ENCODE data around the gene MRTFA.

MRTFA gene

DNA sequence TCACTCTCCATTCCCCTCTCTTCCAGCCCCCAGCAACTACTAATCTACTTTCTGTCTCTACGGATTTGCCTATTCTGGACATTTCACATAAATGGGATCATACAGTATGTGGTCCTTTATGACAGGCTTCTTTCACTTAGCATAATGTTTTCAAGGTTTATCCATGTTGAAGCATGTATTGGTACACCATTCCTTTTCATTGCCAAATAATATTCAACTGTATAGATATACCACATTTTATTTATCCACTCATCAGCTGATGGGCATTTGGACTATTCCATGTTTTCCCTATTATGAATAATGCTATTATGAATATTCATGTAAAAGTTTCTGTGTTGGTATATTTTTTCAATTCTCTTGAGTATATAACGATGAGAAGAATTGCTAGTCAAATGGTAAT, 54.5 kb downstream of the MRTFA start:
- H3K36me3 ChIP-seq (ENCODE audit: insufficient read depth, low read length): no peaks in the 10 kb centered on the region
- no peak overlapping the region for H3K27ac ChIP-seq (ENCODE audit: low read depth, low read length)
- H3K79me2 ChIP-seq (ENCODE audit: control insufficient read depth, insufficient read depth, low read length, unreplicated experiment): peaks cover 10% of the 10 kb centered on the region
- H3K27me3 ChIP-seq (ENCODE audit: insufficient read depth, low read length): no peaks in the 10 kb centered on the region
- peaks cover 2% of the 10 kb centered on the region for H3K4me1 ChIP-seq (ENCODE audit: control insufficient read depth, insufficient read depth, low read length, unreplicated experiment)
- H3K4me3 ChIP-seq (ENCODE audit: low read depth, low read length): no peak overlapping the region
- no peak overlapping the region for H2AFZ ChIP-seq (ENCODE audit: low read length, unreplicated experiment)

GRCh38 chr22:40580631-40581030, 55.9 kb downstream of the MRTFA start:
- H3K4me1 ChIP-seq (ENCODE audit: control insufficient read depth, insufficient read depth, low read length, unreplicated experiment): peaks cover 2% of the 10 kb centered on the region
- no peak overlapping the region for H3K27ac ChIP-seq (ENCODE audit: low read depth, low read length)
- H3K36me3 ChIP-seq (ENCODE audit: insufficient read depth, low read length): no peaks in the 10 kb centered on the region
- no peak overlapping the region for H3K4me3 ChIP-seq (ENCODE audit: low read depth, low read length)
- no peak overlapping the region for H2AFZ ChIP-seq (ENCODE audit: low read length, unreplicated experiment)
- no peaks in the 10 kb centered on the region for H3K27me3 ChIP-seq (ENCODE audit: insufficient read depth, low read length)
- peaks cover 7% of the 10 kb centered on the region for H3K79me2 ChIP-seq (ENCODE audit: control insufficient read depth, insufficient read depth, low read length, unreplicated experiment)

DNA sequence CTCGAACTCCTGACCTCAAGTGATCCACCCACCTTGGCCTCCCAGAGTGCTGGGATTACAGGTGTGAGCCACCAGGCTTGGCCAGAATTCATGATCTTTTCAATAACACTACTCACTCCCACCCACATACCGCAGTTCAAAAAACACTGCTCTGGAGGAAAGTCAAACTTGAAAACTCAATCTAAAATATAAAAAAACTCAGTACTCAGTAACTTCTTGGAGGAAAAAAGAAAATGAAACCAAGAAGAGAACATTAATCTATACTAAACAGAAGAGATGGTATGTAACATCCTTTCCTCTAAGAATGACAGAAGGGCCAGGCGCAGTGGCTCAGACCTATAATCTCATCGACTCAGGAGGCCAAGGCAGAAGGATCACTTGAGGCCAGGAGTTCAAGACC, 58.3 kb downstream of the MRTFA start:
- peaks cover 7% of the 10 kb centered on the region for H3K79me2 ChIP-seq (ENCODE audit: control insufficient read depth, insufficient read depth, low read length, unreplicated experiment)
- no peaks in the 10 kb centered on the region for H3K27me3 ChIP-seq (ENCODE audit: insufficient read depth, low read length)
- H3K4me3 ChIP-seq (ENCODE audit: low read depth, low read length): no peak overlapping the region
- no peak overlapping the region for H3K27ac ChIP-seq (ENCODE audit: low read depth, low read length)
- H3K4me1 ChIP-seq (ENCODE audit: control insufficient read depth, insufficient read depth, low read length, unreplicated experiment): peaks cover 2% of the 10 kb centered on the region
- no peaks in the 10 kb centered on the region for H3K36me3 ChIP-seq (ENCODE audit: insufficient read depth, low read length)
- no peak overlapping the region for H2AFZ ChIP-seq (ENCODE audit: low read length, unreplicated experiment)

GRCh38 chr22:40572976-40573375, 63.5 kb downstream of the MRTFA start:
- Histone ChIP-seq H3K36me3 (ENCODE audit: insufficient read depth, low read length) (no peaks in the 10 kb centered on the region), H2AFZ (ENCODE audit: low read length, unreplicated experiment) (no peak overlapping the region), H3K79me2 (ENCODE audit: control insufficient read depth, insufficient read depth, low read length, unreplicated experiment) (peaks cover 4% of the 10 kb centered on the region)

DNA sequence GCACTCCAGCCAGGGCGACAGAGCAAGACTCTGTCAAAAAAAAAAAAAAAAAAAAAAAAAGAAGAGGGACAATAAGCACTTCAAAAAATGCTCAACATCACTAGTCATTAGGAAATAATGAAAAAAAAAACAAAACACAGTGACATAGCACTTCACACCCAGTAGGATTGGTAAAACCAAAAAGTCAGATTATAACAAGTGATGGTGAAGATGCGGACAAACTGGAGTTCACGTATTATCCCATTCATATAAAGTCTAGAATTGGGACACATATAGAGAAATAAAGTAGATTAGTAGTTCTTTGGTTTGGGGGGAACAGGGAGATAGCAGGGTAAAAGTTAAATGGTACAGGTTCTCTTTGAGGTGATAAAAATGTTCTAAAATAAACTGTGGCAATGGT, 64.6 kb downstream of the MRTFA start:
- Histone ChIP-seq H3K27ac (ENCODE audit: low read depth, low read length) (no peak overlapping the region), H3K4me1 (ENCODE audit: control insufficient read depth, insufficient read depth, low read length, unreplicated experiment) (peaks cover 6% of the 10 kb centered on the region), H3K27me3 (ENCODE audit: insufficient read depth, low read length) (no peaks in the 10 kb centered on the region), H3K36me3 (ENCODE audit: insufficient read depth, low read length) (no peaks in the 10 kb centered on the region), H3K4me3 (ENCODE audit: low read depth, low read length) (no peak overlapping the region), H3K79me2 (ENCODE audit: control insufficient read depth, insufficient read depth, low read length, unreplicated experiment) (peaks cover 4% of the 10 kb centered on the region), H2AFZ (ENCODE audit: low read length, unreplicated experiment) (no peak overlapping the region)

More at GRCh38 chr22:40572976-40573375, 63.5 kb downstream of the MRTFA start:
- Histone ChIP-seq H3K27ac (ENCODE audit: low read depth, low read length) (no peak overlapping the region), H3K27me3 (ENCODE audit: insufficient read depth, low read length) (no peaks in the 10 kb centered on the region), H3K4me3 (ENCODE audit: low read depth, low read length) (no peak overlapping the region), H3K4me1 (ENCODE audit: control insufficient read depth, insufficient read depth, low read length, unreplicated experiment) (no peaks in the 10 kb centered on the region)

- Histone ChIP-seq H3K4me1 (ENCODE audit: control insufficient read depth, insufficient read depth, low read length, unreplicated experiment) (peaks cover 7% of the 10 kb centered on the region), H2AFZ (ENCODE audit: low read length, unreplicated experiment) (no peak overlapping the region), H3K36me3 (ENCODE audit: insufficient read depth, low read length) (no peaks in the 10 kb centered on the region), H3K27me3 (ENCODE audit: insufficient read depth, low read length) (no peaks in the 10 kb centered on the region), H3K27ac (ENCODE audit: low read depth, low read length) (no peak overlapping the region), H3K79me2 (ENCODE audit: control insufficient read depth, insufficient read depth, low read length, unreplicated experiment) (peaks cover 7% of the 10 kb centered on the region), H3K4me3 (ENCODE audit: low read depth, low read length) (no peak overlapping the region)
Measured at GRCh38 chr22:40567626-40568328, 68.7 kb downstream of the MRTFA start.

- Histone ChIP-seq H3K36me3 (ENCODE audit: insufficient read depth, low read length) (no peaks in the 10 kb centered on the region), H3K79me2 (ENCODE audit: control insufficient read depth, insufficient read depth, low read length, unreplicated experiment) (peaks cover 7% of the 10 kb centered on the region)
Measured at GRCh38 chr22:40567106-40567505, 69.4 kb downstream of the MRTFA start.

DNA sequence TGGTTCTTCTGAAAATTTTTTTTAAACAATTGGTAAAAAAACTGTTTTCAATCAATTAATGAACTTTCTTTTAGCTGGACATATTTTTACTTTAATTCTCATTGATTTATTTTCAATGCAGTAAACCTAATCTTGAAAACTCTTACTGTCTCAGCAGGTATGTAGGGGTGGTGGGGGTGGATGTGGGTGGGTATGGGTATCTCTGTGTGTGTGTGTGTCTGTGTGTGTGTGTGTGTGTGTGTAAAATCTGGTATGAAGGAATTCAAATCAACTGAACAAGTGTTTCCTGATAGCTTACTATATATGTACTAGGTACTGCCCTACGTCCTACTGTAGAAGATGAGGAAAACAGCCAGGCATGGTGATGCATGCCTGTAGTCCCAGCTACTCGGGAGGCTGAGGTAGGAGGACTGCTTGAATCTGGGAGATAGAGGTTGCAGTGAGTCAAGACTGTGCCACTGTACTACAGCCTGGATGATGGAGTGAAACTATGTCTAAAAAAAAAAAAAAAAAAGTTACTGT, 75.5 kb downstream of the MRTFA start:
- Histone ChIP-seq H2AFZ (ENCODE audit: low read length, unreplicated experiment) (no peak overlapping the region), H3K27me3 (ENCODE audit: insufficient read depth, low read length) (no peaks in the 10 kb centered on the region), H3K79me2 (ENCODE audit: control insufficient read depth, insufficient read depth, low read length, unreplicated experiment) (peaks cover 9% of the 10 kb centered on the region), H3K4me3 (ENCODE audit: low read depth, low read length) (no peak overlapping the region), H3K4me1 (ENCODE audit: control insufficient read depth, insufficient read depth, low read length, unreplicated experiment) (peaks cover 7% of the 10 kb centered on the region), H3K27ac (ENCODE audit: low read depth, low read length) (no peak overlapping the region), H3K36me3 (ENCODE audit: insufficient read depth, low read length) (no peaks in the 10 kb centered on the region)

More at GRCh38 chr22:40567106-40567505, 69.4 kb downstream of the MRTFA start:
- Histone ChIP-seq H3K4me1 (ENCODE audit: control insufficient read depth, insufficient read depth, low read length, unreplicated experiment) (peaks cover 7% of the 10 kb centered on the region), H3K4me3 (ENCODE audit: low read depth, low read length) (no peak overlapping the region), H3K27ac (ENCODE audit: low read depth, low read length) (no peak overlapping the region), H3K27me3 (ENCODE audit: insufficient read depth, low read length) (no peaks in the 10 kb centered on the region), H2AFZ (ENCODE audit: low read length, unreplicated experiment) (no peak overlapping the region)

GRCh38 chr22:40560551-40560950, 76.0 kb downstream of the MRTFA start:
- H2AFZ ChIP-seq (ENCODE audit: low read length, unreplicated experiment): no peak overlapping the region
- peaks cover 9% of the 10 kb centered on the region for H3K79me2 ChIP-seq (ENCODE audit: control insufficient read depth, insufficient read depth, low read length, unreplicated experiment)
- no peaks in the 10 kb centered on the region for H3K36me3 ChIP-seq (ENCODE audit: insufficient read depth, low read length)
- no peaks in the 10 kb centered on the region for H3K27me3 ChIP-seq (ENCODE audit: insufficient read depth, low read length)
- no peak overlapping the region for H3K27ac ChIP-seq (ENCODE audit: low read depth, low read length)
- H3K4me1 ChIP-seq (ENCODE audit: control insufficient read depth, insufficient read depth, low read length, unreplicated experiment): peaks cover 7% of the 10 kb centered on the region
- no peak overlapping the region for H3K4me3 ChIP-seq (ENCODE audit: low read depth, low read length)

GRCh38 chr22:40557972-40558371, 78.5 kb downstream of the MRTFA start:
- Histone ChIP-seq H3K79me2 (ENCODE audit: control insufficient read depth, insufficient read depth, low read length, unreplicated experiment) (peaks cover 7% of the 10 kb centered on the region), H3K36me3 (ENCODE audit: insufficient read depth, low read length) (no peaks in the 10 kb centered on the region), H3K27me3 (ENCODE audit: insufficient read depth, low read length) (no peaks in the 10 kb centered on the region), H3K27ac (ENCODE audit: low read depth, low read length) (no peak overlapping the region), H3K4me3 (ENCODE audit: low read depth, low read length) (no peak overlapping the region), H3K4me1 (ENCODE audit: control insufficient read depth, insufficient read depth, low read length, unreplicated experiment) (peaks cover 7% of the 10 kb centered on the region), H2AFZ (ENCODE audit: low read length, unreplicated experiment) (no peak overlapping the region)

DNA sequence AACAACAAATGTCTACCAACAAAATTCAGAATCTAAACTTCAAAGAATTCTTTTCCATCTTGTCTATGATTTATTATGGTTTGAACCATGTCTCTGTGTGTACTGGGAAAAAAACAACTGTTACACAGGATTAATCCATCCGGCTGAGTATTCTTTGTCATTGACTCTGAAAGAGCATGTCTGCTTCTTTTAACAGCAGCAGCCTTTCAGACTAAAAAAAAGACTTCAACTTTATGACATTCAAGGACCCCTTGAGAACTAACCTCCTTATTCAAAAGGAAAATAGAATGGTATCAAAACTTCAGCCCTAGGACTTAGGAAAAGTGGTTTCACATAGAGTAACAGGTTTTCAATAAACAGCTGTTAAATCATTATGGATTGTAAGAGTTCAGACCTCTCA, 79.9 kb downstream of the MRTFA start:
- Histone ChIP-seq H3K36me3 (ENCODE audit: insufficient read depth, low read length) (no peaks in the 10 kb centered on the region), H3K79me2 (ENCODE audit: control insufficient read depth, insufficient read depth, low read length, unreplicated experiment) (peaks cover 6% of the 10 kb centered on the region), H3K27me3 (ENCODE audit: insufficient read depth, low read length) (no peaks in the 10 kb centered on the region), H3K27ac (ENCODE audit: low read depth, low read length) (no peak overlapping the region), H3K4me1 (ENCODE audit: control insufficient read depth, insufficient read depth, low read length, unreplicated experiment) (peaks cover 7% of the 10 kb centered on the region), H2AFZ (ENCODE audit: low read length, unreplicated experiment) (no peak overlapping the region), H3K4me3 (ENCODE audit: low read depth, low read length) (no peak overlapping the region)

Measured in ACC112 (cell line).